ENCODE data around the gene RAB37.

Gene RAB37

DNA sequence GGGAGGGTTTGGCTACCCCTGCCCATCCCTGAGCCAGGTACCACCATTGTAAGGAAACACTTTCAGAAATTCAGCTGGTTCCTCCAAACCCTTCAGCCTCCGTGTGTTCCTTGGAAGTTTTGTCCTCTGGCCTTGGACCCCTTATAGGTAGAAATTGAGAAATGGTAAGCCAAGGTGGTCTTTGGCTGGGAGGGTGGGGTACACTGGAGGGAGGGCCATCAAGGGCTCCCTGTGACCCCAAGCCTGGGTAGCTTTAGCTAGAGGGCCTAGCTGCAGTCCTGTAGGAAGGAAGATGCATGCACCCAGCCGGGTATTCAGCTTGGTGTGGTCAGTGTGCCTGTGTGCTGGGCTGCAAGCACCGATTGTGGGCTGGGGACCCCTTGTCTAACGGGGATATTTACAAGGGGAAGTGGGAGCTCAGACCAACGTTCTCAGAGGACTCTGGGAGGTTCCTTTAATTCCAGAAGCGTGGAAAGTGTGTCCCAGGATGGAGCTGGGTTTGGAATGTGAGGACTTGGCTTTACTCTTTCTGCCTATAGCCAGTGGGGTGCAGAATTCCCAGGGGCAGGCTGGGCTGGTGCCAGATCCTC lies 32.3 kb downstream of the RAB37 start:
- TF ChIP-seq GATA2 (IDR thresholded peaks at IDR 0.05; ENCODE audit: low read depth, low read length) (no peak), GATA3 (IDR thresholded peaks at IDR 0.05; ENCODE audit: low read depth, low read length) (no peak)

DNA sequence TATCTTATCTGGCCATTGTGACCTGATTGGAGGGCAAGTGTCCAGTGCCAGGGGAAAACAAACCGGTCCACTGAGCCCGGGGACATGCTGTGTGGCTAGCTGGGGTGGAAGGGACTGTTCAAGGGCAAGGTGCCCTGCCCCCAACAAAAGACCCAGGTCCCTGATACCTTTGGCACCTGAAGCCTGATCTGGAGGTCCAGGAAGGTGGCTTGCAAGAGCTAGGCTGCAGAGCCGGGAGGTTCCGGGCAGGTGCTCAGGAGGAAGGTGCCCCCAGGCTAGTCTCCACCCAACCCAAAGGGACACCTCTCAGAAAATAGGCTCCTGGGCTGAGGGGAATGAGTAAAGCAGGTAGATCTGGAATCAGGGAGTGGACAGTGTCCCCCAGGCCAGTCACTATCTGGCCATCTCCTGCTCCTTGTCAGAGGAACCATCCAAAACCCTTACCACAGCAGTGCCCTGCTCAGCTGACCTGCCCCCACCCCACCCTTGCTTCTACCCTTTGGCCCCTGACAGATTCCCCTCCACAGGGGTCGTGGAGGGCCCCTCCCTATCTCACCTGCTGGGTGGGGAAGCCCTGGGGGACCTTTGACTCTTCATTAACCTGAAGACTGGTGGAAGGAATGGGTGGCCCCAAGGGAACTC lies 32.9 kb downstream of the RAB37 start:
- no peak for TF ChIP-seq GATA2 (IDR thresholded peaks at IDR 0.05; ENCODE audit: low read depth, low read length)
- TF ChIP-seq GATA3 (IDR thresholded peaks at IDR 0.05; ENCODE audit: low read depth, low read length), result no peak

DNA sequence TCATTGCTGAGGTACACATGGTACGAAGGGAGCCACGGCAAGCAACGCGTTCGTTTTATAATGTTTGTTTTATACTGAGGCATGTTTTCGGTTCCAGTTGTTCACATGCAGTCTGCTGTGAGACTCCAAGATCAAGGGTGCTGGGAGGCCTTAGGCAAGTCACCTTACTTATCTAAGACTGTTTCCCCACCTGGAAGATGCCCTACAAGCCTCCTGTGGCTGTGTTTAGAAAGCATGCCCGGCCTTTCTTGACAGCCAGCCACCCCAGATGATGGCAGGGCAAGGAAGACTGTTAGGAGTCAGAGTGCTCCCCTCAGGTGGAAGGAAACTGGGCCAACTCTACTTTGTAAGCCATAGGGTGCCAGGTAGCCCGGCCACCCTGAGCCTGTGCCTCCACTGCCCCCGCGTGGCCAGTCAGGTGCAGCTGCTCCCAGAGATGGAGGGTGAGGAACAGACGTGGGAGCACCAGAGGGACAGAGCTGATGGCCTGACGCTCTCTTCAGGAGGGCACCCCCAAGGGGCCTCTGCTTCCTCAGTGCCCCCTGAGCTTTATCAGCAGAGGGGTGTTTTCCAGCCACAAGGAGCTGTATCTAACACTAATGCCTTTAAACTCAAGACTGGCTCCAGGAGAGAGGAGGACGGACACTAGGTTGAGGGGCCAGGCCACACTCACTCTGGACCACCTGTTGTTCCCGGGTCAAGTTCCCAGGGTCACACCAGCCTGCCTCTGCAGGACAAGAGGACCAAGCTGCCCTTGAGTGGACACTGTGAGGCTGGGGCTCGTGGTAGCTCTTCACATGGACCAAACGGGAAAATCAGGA lies 33.7 kb downstream of the RAB37 start:
- TF ChIP-seq GATA3 (IDR thresholded peaks at IDR 0.05; ENCODE audit: low read depth, low read length) (no peak), GATA2 (IDR thresholded peaks at IDR 0.05; ENCODE audit: low read depth, low read length) (no peak)

DNA sequence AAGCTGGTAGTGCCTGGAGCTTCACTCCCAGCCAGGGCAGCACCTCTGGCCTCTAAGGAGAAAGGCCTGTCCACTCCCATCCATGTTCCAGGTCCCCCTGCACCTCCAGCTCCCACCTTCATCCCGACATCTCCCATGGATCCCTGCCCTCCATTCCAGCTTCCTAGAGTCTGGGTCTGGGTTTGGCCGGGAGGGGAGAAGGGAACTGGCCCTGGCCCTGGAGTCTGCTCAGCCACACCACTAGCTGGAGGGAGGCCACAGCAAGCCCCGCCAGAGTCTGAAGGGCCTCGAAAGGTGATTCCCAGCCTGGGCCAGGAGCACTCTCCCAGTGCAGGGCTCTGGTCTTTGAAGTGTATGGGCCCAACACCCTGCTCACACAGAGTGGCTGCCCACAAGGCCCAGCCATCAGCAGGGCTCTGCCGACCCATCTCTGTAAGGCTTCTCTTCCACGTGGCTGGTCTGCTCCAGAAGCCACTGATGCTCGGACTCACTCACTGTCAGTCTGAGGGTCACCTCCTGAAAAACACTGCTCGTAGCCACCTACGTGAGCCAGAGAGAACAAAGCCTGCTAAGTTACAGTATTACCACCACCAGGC lies 34.4 kb downstream of the RAB37 start:
- TF ChIP-seq GATA2 (IDR thresholded peaks at IDR 0.05; ENCODE audit: low read depth, low read length), result no peak
- TF ChIP-seq GATA3 (IDR thresholded peaks at IDR 0.05; ENCODE audit: low read depth, low read length), result no peak

DNA sequence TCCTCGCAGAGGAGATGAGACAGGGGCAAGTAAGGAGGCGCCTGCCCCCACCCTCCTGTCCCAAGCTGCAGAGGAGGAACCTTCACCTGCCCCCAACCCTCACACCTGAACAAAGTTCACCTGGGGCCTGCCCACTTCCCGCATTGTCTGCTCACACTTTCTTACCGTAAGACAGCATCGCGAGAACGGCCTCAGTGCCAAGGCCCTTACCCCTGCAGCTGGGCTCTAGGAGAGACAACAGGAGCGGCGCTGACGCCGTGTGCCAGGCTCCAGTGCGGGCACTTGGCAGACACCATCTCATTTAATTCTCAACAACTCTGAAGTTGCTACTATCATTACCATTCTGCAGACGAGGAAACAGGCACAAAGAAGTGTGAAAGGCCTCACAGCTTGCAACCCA lies 35.0 kb downstream of the RAB37 start:
- TF ChIP-seq GATA3 (IDR thresholded peaks at IDR 0.05; ENCODE audit: low read depth, low read length) (no peak), GATA2 (IDR thresholded peaks at IDR 0.05; ENCODE audit: low read depth, low read length) (no peak)

DNA sequence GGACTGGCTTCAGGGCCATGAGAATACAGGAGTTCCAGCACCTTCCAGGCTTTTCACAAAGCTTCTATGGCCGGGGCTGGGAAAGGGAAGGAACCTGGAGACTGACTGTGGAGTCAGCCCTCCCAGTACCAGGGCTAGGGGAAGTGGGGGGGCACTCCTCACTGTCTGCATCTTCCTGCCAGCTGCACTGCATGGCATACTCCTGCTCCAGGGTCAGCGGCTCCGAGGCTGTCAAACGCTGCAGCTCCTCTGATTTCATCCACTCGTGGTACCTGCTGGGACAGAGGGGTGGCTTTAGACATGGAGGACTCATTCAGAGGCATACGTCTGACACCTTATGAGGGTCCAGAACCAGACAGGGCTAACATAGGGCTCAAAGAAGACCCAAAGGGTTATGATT lies 36.4 kb downstream of the RAB37 start:
- TF ChIP-seq GATA3 (IDR thresholded peaks at IDR 0.05; ENCODE audit: low read depth, low read length) (no peak), GATA2 (IDR thresholded peaks at IDR 0.05; ENCODE audit: low read depth, low read length) (no peak)

DNA sequence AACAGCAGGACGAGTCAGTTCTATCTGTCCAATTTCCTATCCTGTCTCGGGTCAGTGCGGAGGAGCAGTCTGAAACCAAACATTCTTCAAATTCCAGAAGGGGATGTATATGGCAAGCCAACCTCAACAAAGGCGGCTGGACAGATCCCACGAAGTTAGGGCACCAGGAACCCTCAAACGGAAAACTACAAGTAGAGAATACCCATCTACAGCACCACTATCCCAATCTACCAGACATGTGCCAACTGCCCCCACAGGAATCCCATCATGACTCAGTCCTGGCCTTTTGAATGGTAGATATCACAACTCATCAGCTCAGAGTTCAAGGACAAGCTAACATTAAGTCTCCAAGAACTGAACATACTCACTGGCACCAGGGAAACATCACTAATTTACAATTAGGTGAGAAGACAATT lies 36.8 kb downstream of the RAB37 start:
- TF ChIP-seq GATA2 (IDR thresholded peaks at IDR 0.05; ENCODE audit: low read depth, low read length) (no peak), GATA3 (IDR thresholded peaks at IDR 0.05; ENCODE audit: low read depth, low read length) (no peak)

DNA sequence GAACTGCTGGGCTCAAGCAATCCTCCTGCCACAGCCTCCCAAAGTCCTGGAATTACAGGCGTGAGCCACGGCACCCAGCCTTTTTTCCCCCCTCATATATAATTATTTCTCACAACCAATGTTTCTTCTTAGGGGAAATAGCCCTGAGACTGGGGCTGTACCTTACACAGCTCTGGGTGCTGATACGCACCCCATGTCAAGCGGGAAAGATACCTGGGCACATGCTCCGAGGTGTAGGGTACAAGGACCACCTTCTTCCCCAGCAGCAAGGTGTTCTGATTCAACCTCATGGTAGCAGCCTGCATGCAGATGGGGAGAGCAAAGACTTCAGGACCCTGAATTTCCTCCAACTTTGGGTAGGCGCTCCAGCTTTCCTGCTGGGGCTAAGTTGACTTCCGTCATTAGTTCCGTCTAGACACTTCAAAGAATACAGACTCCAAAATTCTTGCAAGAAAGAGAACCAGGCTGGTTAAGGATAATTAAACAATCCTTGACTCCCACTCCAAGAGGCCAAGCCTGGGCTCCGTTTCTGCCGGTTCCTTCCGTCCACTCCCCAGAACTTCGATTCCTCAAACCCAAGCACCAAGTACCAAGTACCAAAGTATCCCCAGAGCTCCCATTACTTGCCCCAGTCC lies 38.5 kb downstream of the RAB37 start:
- TF ChIP-seq GATA2 (IDR thresholded peaks at IDR 0.05; ENCODE audit: low read depth, low read length), result no peak
- no peak for TF ChIP-seq GATA3 (IDR thresholded peaks at IDR 0.05; ENCODE audit: low read depth, low read length)

DNA sequence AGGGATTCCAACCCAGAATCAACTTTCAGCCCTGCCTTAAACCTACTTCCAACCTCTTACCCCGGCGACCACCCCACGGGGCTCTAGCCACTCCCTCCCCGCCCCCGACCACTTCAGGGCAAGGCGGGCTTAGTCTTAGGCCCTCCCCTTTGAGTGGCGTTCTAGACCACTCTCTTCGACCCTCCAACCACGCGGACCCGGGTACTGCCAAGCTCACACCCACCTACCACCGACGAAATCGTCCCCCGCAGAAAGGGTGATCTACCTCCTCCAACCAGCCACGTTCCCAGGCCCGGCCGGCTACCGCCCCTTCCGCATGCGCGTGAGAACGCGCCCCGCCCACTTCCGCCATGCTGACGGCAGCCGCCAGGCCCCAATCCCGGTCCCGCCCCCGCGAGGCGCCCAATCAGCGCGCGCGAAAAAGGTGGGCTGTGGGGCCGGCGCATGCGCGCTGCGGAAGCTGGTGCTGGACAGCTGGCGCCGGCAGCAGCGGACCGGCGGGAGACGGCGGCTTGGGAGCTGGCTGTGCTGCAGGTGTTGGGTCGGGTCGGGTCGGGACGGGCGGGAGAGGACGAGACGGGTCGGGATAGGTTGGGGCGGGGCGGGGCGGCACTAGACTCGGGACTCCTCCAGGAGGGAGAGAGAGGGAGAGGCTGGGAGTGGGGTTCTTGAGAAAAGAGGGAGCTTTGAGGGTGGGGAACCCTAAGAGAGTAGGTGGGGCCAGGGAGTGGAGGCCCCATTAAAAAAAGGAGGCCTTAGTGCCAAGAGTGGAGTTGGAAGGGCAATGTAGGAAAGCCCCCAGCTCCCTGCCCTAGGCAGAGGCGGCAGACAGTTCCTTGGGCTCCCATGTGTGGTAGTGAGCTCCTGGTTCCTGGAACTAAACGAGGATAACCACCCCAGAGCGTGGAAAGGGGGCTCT lies 39.2 kb downstream of the RAB37 start, which contains the start of gene NAT9:
NAT9 (minus strand) TSS at position 302 of the 919 bp plus-strand sequence. CDS start 647 bp downstream, outside the sequence.
- TF ChIP-seq GATA3 (IDR thresholded peaks at IDR 0.05; ENCODE audit: low read depth, low read length) (no peak), GATA2 (IDR thresholded peaks at IDR 0.05; ENCODE audit: low read depth, low read length) (no peak)

DNA sequence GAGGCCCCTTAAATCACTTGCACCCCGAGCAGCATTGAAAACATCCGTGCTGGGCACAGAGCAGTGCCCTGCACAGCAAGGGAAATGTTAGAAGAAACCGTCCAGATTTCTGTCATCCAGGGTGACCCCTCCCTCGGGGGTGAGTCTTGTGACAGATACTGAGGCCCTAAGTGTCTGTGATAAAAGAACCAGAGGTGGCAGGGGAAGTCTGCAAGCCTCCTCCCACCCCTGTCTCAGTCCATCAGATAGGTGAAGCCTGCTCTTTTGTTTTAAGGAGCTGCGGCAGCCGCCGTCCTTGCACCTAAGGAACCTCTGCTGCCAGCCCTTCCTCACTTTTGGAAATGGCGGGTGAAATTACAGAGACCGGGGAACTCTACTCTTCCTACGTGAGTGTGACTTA lies 39.9 kb downstream of the RAB37 start:
- TF ChIP-seq GATA2 (IDR thresholded peaks at IDR 0.05; ENCODE audit: low read depth, low read length), result no peak
- no peak for TF ChIP-seq GATA3 (IDR thresholded peaks at IDR 0.05; ENCODE audit: low read depth, low read length)

DNA sequence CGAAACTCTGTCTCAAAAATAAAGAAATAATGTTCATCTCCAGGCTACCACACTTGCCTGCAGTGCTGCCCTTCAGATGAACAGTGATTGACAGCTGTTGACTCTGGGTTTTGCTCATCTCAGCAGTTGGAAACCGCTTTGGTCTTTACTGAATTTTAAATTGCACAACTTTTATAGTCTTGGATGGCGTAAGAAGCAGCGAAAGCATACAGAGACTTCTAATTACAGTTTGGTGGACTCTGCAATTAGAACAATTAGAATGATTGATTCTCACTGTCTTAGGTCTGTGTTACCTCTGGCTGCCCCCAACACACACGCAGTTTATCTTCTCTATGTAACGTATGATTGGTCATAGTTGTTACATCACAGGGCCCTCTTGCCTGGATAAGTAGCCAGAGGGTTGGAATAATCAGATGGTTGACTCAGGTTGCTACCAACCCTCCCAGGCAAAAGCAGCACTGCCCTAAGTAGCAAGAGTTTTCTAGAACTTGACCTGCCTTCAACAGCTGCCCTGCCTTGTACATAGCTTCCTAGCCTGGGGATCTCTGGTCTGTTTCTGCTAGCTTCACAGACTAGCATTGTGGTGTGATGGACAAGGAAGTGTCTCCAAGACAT lies 41.0 kb downstream of the RAB37 start:
- TF ChIP-seq GATA2 (IDR thresholded peaks at IDR 0.05; ENCODE audit: low read depth, low read length) (no peak), GATA3 (IDR thresholded peaks at IDR 0.05; ENCODE audit: low read depth, low read length) (no peak)

DNA sequence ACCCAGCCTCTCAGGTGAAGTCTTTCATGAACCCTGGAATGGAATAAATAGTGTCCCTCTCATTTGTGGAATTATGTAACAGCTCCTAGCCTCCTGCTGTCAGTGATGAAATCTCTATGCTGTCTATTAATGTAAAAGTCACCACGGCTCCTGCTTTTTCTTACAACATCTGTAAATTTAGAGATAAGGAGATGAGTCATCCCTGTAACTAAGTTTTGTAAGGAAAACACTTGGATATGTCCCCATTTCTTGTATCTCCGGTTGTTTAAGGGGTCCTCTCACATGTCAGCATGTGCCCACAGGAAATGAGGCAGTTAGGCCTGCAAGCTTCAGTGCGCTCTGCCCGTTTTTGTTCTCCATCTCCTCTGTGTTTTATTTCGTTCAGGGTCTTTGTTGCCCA lies 41.9 kb downstream of the RAB37 start:
- TF ChIP-seq GATA3 (IDR thresholded peaks at IDR 0.05; ENCODE audit: low read depth, low read length) (no peak), GATA2 (IDR thresholded peaks at IDR 0.05; ENCODE audit: low read depth, low read length) (no peak)

Data from SH-SY5Y (cell line).